ENCODE data around the gene ABCC6. TPM values are rescaled to one million over a fixed set of nuclear protein-coding genes. Genes with fewer than 3 reads are reported as not detected.

Gene ABCC6
- total RNA-seq, 5 donors from 2014 or later (not counting 1 experiment from before 2014, with no cell fraction given) = 0.12 TPM; not detected in 4

GRCh38 chr16:16111639-16112038, 111.7 kb downstream of the ABCC6 start:
- no peaks in the 10 kb centered on the region for H3K27me3 ChIP-seq (replicated peaks in 1 of 2; ENCODE audit: control insufficient read depth in 2 of 2, extremely low read depth in 1 of 2, insufficient read depth in 2 of 2, low read length in 1 of 2)
- no peaks in the 10 kb centered on the region for H3K9me3 ChIP-seq
- ChIA-PET CTCF (no interaction called here), POLR2A (no interaction called here)
- Mint-ChIP-seq H3K27ac (no peak overlapping the region), H3K4me1 (no peaks in the 10 kb centered on the region), H3K9me3 (no peaks in the 10 kb centered on the region), H3K27me3 (no peaks in the 10 kb centered on the region), H3K4me3 (no peak overlapping the region), H3K36me3 (peaks cover 76% of the 10 kb centered on the region)
- H3K4me1 ChIP-seq (ENCODE audit: control insufficient read depth in 1 of 2, extremely low read depth in 1 of 2, insufficient read depth in 2 of 2, low read length in 2 of 2) = no peaks in the 10 kb centered on the region
- no peak overlapping the region for H3K4me3 ChIP-seq (ENCODE audit: control insufficient read depth in 1 of 2, extremely low read depth in 1 of 2, low read length in 1 of 2)
- no peak overlapping the region for H3K27ac ChIP-seq (ENCODE audit: low read length)
- DNase-seq (no peak), ATAC-seq (replicated peaks in 1 of 4) (no peak)
- peaks cover 18 to 73% of the 10 kb centered on the region in 2 donors for H3K36me3 ChIP-seq (ENCODE audit: control insufficient read depth in 2 of 2, extremely low read depth in 1 of 2, insufficient read depth in 1 of 2, low read length in 1 of 2)
- 100% methylated on average over 2 of the region's 4 CpGs for WGBS (ENCODE audit: insufficient coverage)

- H3K4me1 ChIP-seq (ENCODE audit: control insufficient read depth in 1 of 2, extremely low read depth in 1 of 2, insufficient read depth in 2 of 2, low read length in 2 of 2) = no peaks in the 10 kb centered on the region
- Mint-ChIP-seq H3K9me3 (no peaks in the 10 kb centered on the region), H3K27me3 (no peaks in the 10 kb centered on the region), H3K27ac (no peak overlapping the region), H3K36me3 (peaks cover 73% of the 10 kb centered on the region), H3K4me1 (no peaks in the 10 kb centered on the region), H3K4me3 (no peak overlapping the region)
- no peak overlapping the region for H3K27ac ChIP-seq (ENCODE audit: low read length)
- DNase-seq (no peak), ATAC-seq (replicated peaks in 1 of 4) (no peak)
- H3K4me3 ChIP-seq (ENCODE audit: control insufficient read depth in 1 of 2, extremely low read depth in 1 of 2, low read length in 1 of 2) = no peak overlapping the region
- CTCF ChIA-PET = interaction anchor here in 1 of 2 donors (0.5 kb wide), 1 partner anchor 42 kb away, joined by 4 read pairs; no protein-coding TSS in a partner anchor
- 100% methylated on average over 3 of the region's 9 CpGs for WGBS (ENCODE audit: insufficient coverage)
- no peaks in the 10 kb centered on the region for H3K27me3 ChIP-seq (replicated peaks in 1 of 2; ENCODE audit: control insufficient read depth in 2 of 2, extremely low read depth in 1 of 2, insufficient read depth in 2 of 2, low read length in 1 of 2)
- POLR2A ChIA-PET = no interaction called here
- H3K36me3 ChIP-seq (ENCODE audit: control insufficient read depth in 2 of 2, extremely low read depth in 1 of 2, insufficient read depth in 1 of 2, low read length in 1 of 2) = peaks cover 18 to 64% of the 10 kb centered on the region in 2 donors
- H3K9me3 ChIP-seq = no peaks in the 10 kb centered on the region
These were observed 113.2 kb downstream of the ABCC6 start for GRCh38 chr16:16110111-16110490.

- Mint-ChIP-seq H3K4me1 (no peaks in the 10 kb centered on the region), H3K36me3 (peaks cover 68% of the 10 kb centered on the region), H3K27ac (peak overlapping the region in 1 of 2 donors; percentile 22), H3K4me3 (no peak overlapping the region), H3K9me3 (no peaks in the 10 kb centered on the region), H3K27me3 (no peaks in the 10 kb centered on the region)
- Histone ChIP-seq H3K36me3 (ENCODE audit: control insufficient read depth in 2 of 2, extremely low read depth in 1 of 2, insufficient read depth in 1 of 2, low read length in 1 of 2) (peaks cover 18 to 59% of the 10 kb centered on the region in 2 donors), H3K27ac (ENCODE audit: low read length) (no peak overlapping the region), H3K9me3 (no peaks in the 10 kb centered on the region), H3K4me3 (ENCODE audit: control insufficient read depth in 1 of 2, extremely low read depth in 1 of 2, low read length in 1 of 2) (no peak overlapping the region), H3K4me1 (ENCODE audit: control insufficient read depth in 1 of 2, extremely low read depth in 1 of 2, insufficient read depth in 2 of 2, low read length in 2 of 2) (no peaks in the 10 kb centered on the region), H3K27me3 (replicated peaks in 1 of 2; ENCODE audit: control insufficient read depth in 2 of 2, extremely low read depth in 1 of 2, insufficient read depth in 2 of 2, low read length in 1 of 2) (no peaks in the 10 kb centered on the region)
- DNase-seq = no peak
- CTCF ChIA-PET = no interaction called here
- POLR2A ChIA-PET = no interaction called here
- 86% methylated on average over 5 of the region's 8 CpGs for WGBS (ENCODE audit: insufficient coverage)
- no peak for ATAC-seq (replicated peaks in 1 of 4)
These were observed 113.7 kb downstream of the ABCC6 start for GRCh38 chr16:16109453-16110110.

GRCh38 chr16:16108759-16109158, 114.5 kb downstream of the ABCC6 start:
- no peak for DNase-seq
- Mint-ChIP-seq H3K27ac (no peak overlapping the region), H3K4me3 (no peak overlapping the region), H3K27me3 (no peaks in the 10 kb centered on the region), H3K36me3 (peaks cover 67% of the 10 kb centered on the region), H3K4me1 (no peaks in the 10 kb centered on the region), H3K9me3 (no peaks in the 10 kb centered on the region)
- no peak overlapping the region for H3K27ac ChIP-seq (ENCODE audit: low read length)
- ChIA-PET POLR2A (no interaction called here), CTCF (no interaction called here)
- H3K36me3 ChIP-seq (ENCODE audit: control insufficient read depth in 2 of 2, extremely low read depth in 1 of 2, insufficient read depth in 1 of 2, low read length in 1 of 2) = peaks cover 18 to 58% of the 10 kb centered on the region in 2 donors
- no peaks in the 10 kb centered on the region for H3K4me1 ChIP-seq (ENCODE audit: control insufficient read depth in 1 of 2, extremely low read depth in 1 of 2, insufficient read depth in 2 of 2, low read length in 2 of 2)
- 88% methylated on average over 4 of the region's 6 CpGs for WGBS (ENCODE audit: insufficient coverage)
- H3K4me3 ChIP-seq (ENCODE audit: control insufficient read depth in 1 of 2, extremely low read depth in 1 of 2, low read length in 1 of 2) = no peak overlapping the region
- no peaks in the 10 kb centered on the region for H3K27me3 ChIP-seq (replicated peaks in 1 of 2; ENCODE audit: control insufficient read depth in 2 of 2, extremely low read depth in 1 of 2, insufficient read depth in 2 of 2, low read length in 1 of 2)
- no peak for ATAC-seq (replicated peaks in 1 of 4)
- H3K9me3 ChIP-seq = no peaks in the 10 kb centered on the region

- no peaks in the 10 kb centered on the region for H3K27me3 ChIP-seq (replicated peaks in 1 of 2; ENCODE audit: control insufficient read depth in 2 of 2, extremely low read depth in 1 of 2, insufficient read depth in 2 of 2, low read length in 1 of 2)
- 94% methylated on average over 4 of the region's 6 CpGs for WGBS (ENCODE audit: insufficient coverage)
- H3K4me1 ChIP-seq (ENCODE audit: control insufficient read depth in 1 of 2, extremely low read depth in 1 of 2, insufficient read depth in 2 of 2, low read length in 2 of 2) = no peaks in the 10 kb centered on the region
- Mint-ChIP-seq H3K36me3 (peaks cover 67% of the 10 kb centered on the region), H3K4me3 (no peak overlapping the region), H3K27ac (no peak overlapping the region), H3K9me3 (no peaks in the 10 kb centered on the region), H3K27me3 (no peaks in the 10 kb centered on the region), H3K4me1 (no peaks in the 10 kb centered on the region)
- no peaks in the 10 kb centered on the region for H3K9me3 ChIP-seq
- DNase-seq (no peak), ATAC-seq (replicated peaks in 1 of 4) (no peak)
- H3K36me3 ChIP-seq (ENCODE audit: control insufficient read depth in 2 of 2, extremely low read depth in 1 of 2, insufficient read depth in 1 of 2, low read length in 1 of 2) = peaks cover 15 to 56% of the 10 kb centered on the region in 2 donors
- no peak overlapping the region for H3K4me3 ChIP-seq (ENCODE audit: control insufficient read depth in 1 of 2, extremely low read depth in 1 of 2, low read length in 1 of 2)
- CTCF ChIA-PET = interaction anchor here in 1 of 2 donors (0.8 kb wide), 1 partner anchor 22 kb away, joined by 4 read pairs; no protein-coding TSS in a partner anchor
- H3K27ac ChIP-seq (ENCODE audit: low read length) = no peak overlapping the region
- POLR2A ChIA-PET = no interaction called here
These were observed 115.5 kb downstream of the ABCC6 start for GRCh38 chr16:16107839-16108238.

- H3K36me3 Mint-ChIP-seq = peaks cover 66% of the 10 kb centered on the region
- Histone ChIP-seq H3K36me3 (ENCODE audit: control insufficient read depth in 2 of 2, extremely low read depth in 1 of 2, insufficient read depth in 1 of 2, low read length in 1 of 2) (peaks cover 15 to 55% of the 10 kb centered on the region in 2 donors), H3K27me3 (replicated peaks in 1 of 2; ENCODE audit: control insufficient read depth in 2 of 2, extremely low read depth in 1 of 2, insufficient read depth in 2 of 2, low read length in 1 of 2) (no peaks in the 10 kb centered on the region), H3K4me3 (ENCODE audit: control insufficient read depth in 1 of 2, extremely low read depth in 1 of 2, low read length in 1 of 2) (no peak overlapping the region), H3K4me1 (ENCODE audit: control insufficient read depth in 1 of 2, extremely low read depth in 1 of 2, insufficient read depth in 2 of 2, low read length in 2 of 2) (no peaks in the 10 kb centered on the region), H3K27ac (ENCODE audit: low read length) (no peak overlapping the region), H3K9me3 (no peaks in the 10 kb centered on the region)
- no peaks in the 10 kb centered on the region for H3K27me3 Mint-ChIP-seq
- DNase-seq (no peak), ATAC-seq (replicated peaks in 1 of 4) (no peak)
- H3K4me3 Mint-ChIP-seq = no peak overlapping the region
- H3K4me1 Mint-ChIP-seq = no peaks in the 10 kb centered on the region
- ChIA-PET CTCF (no interaction called here), POLR2A (no interaction called here)
- H3K27ac Mint-ChIP-seq = no peak overlapping the region
- no peaks in the 10 kb centered on the region for H3K9me3 Mint-ChIP-seq
- WGBS (ENCODE audit: insufficient coverage) = 94% methylated on average over 3 of the region's 6 CpGs
These were observed 116.8 kb downstream of the ABCC6 start for GRCh38 chr16:16106466-16106865.

All from T-cell (primary cell).